Aorta (tissue), 5 donors: ENCODE measurements around the gene MAPKBP1. TPM values are rescaled to one million over a fixed set of nuclear protein-coding genes. Genes with fewer than 3 reads are reported as not detected.

Source experiments
- ATAC-seq: fragments of 200-7000 bp; cut with Tn5 transposase; one replicate; pipeline ENCODE4 v1.9.1; 2022; ENCODE audit warnings: moderate library complexity; ENCODE audit not compliant: low FRiP score
- DNase-seq, 2 donors: peaks; one replicate each; pipeline ENCODE4 v3.0.0-alpha.2; 2020
- H3K27ac ChIP-seq, 2 donors: one replicate each; pipeline ENCODE4 v1.5.1; 2013; ENCODE audit warnings: low read length in 2 of 2, mild to moderate bottlenecking in 2 of 2, moderate library complexity in 2 of 2, control low read depth in 1 of 2, inconsistent platforms in 1 of 2, low read depth in 1 of 2
- H3K27me3 ChIP-seq, 2 donors: one replicate each; pipeline ENCODE4 v1.6.1; 2013; ENCODE audit warnings: control low read depth in 1 of 2, low read length in 1 of 2, mild to moderate bottlenecking in 1 of 2, moderate library complexity in 1 of 2; ENCODE audit not compliant: insufficient read depth in 2 of 2, control insufficient read depth in 1 of 2
- H3K36me3 ChIP-seq, 2 donors: one replicate each; pipeline ENCODE4 v1.6.1; 2013; ENCODE audit warnings: control low read depth in 1 of 2, low read length in 1 of 2, mild to moderate bottlenecking in 1 of 2; ENCODE audit not compliant: insufficient read depth in 2 of 2, control insufficient read depth in 1 of 2
- H3K4me1 ChIP-seq, 2 donors: one replicate each; pipeline ENCODE4 v1.6.1; 2013; ENCODE audit warnings: low read length in 2 of 2, control low read depth in 1 of 2, mild to moderate bottlenecking in 1 of 2, moderate library complexity in 1 of 2; ENCODE audit not compliant: insufficient read depth in 2 of 2, control insufficient read depth in 1 of 2
- H3K4me3 ChIP-seq, 2 donors: one replicate each; pipeline ENCODE4 v1.5.1; 2013; ENCODE audit warnings: low read length in 2 of 2, control low read depth in 1 of 2, mild to moderate bottlenecking in 1 of 2
- H3K9me3 ChIP-seq: one replicate; pipeline ENCODE4 v1.6.1; 2013; ENCODE audit warnings: mild to moderate bottlenecking, low read length; ENCODE audit not compliant: control insufficient read depth
- WGBS, 2 donors: extraction: QIAGEN DNeasy Blood & Tissue Kit; methylation state at CpG; one replicate each; pipeline ENCODE4 v1.1.7; 2013; 5-methylcytosine and 5-hydroxymethylcytosine counted together
- intact Hi-C, 2 donors: fragments of 100-400 bp; cut with DNase I; formaldehyde crosslinking; loops; one replicate each; pipeline versions ENCODE4 v1.14.2 to v1.15.0; 2022
- polyA plus RNA-seq, 2 donors: library from polyadenylated mRNA; stranded (reverse); fragments of 200-250 nt; gene quantifications; one replicate each; pipeline ENCODE4 v1.2.3, GENCODE V29; 2013
- total RNA-seq, 2 donors: library from RNA; stranded (reverse); fragmentation: NEBNext Ultra II Directional; extraction: Animal tissue kit (Norgen Biotek cat#: 25700); gene quantifications; one replicate each; pipeline ENCODE4 v1.2.1, GENCODE V29; 2021
- donor health status: healthy with polysubstance abuse.
- donor health status: Bipolar disorder and iron deficiency.
- donor health status: DM: no; HTN: no; CAD: no.
- donor health status: DM: no; HTN: no; CAD: no.
- donor health status: DM: yes; HTN: yes; CAD: no.

Gene MAPKBP1
- total and polyA plus RNA-seq, 4 donors: 13.6 to 44.1 (median 27.6) TPM

GRCh38 chr15:41849204-41849603, 74.9 kb downstream of the MAPKBP1 start:
- DNase-seq (no peak), ATAC-seq (no peak)
- no peak overlapping the region for H3K27ac ChIP-seq
- H3K4me1 ChIP-seq: no peaks in the 10 kb centered on the region
- no peaks in the 10 kb centered on the region for H3K9me3 ChIP-seq
- H3K27me3 ChIP-seq: no peaks in the 10 kb centered on the region
- WGBS, 2 donors: 74 to 79% methylated on average over 6 of the region's 6 CpGs
- no peak overlapping the region for H3K4me3 ChIP-seq
- no peaks in the 10 kb centered on the region for H3K36me3 ChIP-seq
- intact Hi-C loops: no loop called here

GRCh38 chr15:41849861-41850260, 75.6 kb downstream of the MAPKBP1 start:
- DNase-seq (no peak), ATAC-seq (no peak)
- Histone ChIP-seq H3K9me3 (no peaks in the 10 kb centered on the region), H3K27ac (no peak overlapping the region), H3K4me3 (no peak overlapping the region), H3K27me3 (no peaks in the 10 kb centered on the region), H3K36me3 (no peaks in the 10 kb centered on the region), H3K4me1 (no peaks in the 10 kb centered on the region)
- WGBS, 2 donors: 33 to 42% methylated on average over 8 of the region's 8 CpGs
- intact Hi-C loops: no loop called here

- Histone ChIP-seq H3K4me1 (no peaks in the 10 kb centered on the region), H3K9me3 (no peaks in the 10 kb centered on the region), H3K27me3 (no peaks in the 10 kb centered on the region), H3K4me3 (no peak overlapping the region), H3K27ac (no peak overlapping the region), H3K36me3 (no peaks in the 10 kb centered on the region)
- 80 to 85% methylated on average over 16 of the region's 16 CpGs for WGBS, 2 donors
- no peak for DNase-seq
- intact Hi-C loops: no loop called here
- ATAC-seq: no peak
These were observed 76.3 kb downstream of the MAPKBP1 start for GRCh38 chr15:41850482-41851166.

GRCh38 chr15:41851167-41851523, 76.9 kb downstream of the MAPKBP1 start:
- Histone ChIP-seq H3K4me1 (no peaks in the 10 kb centered on the region), H3K27ac (no peak overlapping the region), H3K4me3 (no peak overlapping the region), H3K36me3 (no peaks in the 10 kb centered on the region), H3K27me3 (no peaks in the 10 kb centered on the region), H3K9me3 (no peaks in the 10 kb centered on the region)
- DNase-seq (no peak), ATAC-seq (no peak)
- 46 to 54% methylated on average over 11 of the region's 11 CpGs for WGBS, 2 donors
- intact Hi-C loops: no loop called here

- no peaks in the 10 kb centered on the region for H3K27me3 ChIP-seq
- H3K36me3 ChIP-seq: no peaks in the 10 kb centered on the region
- no peak for DNase-seq
- 80 to 81% methylated on average over 8 of the region's 8 CpGs for WGBS, 2 donors
- H3K4me1 ChIP-seq: no peaks in the 10 kb centered on the region
- intact Hi-C loops: no loop called here
- no peaks in the 10 kb centered on the region for H3K9me3 ChIP-seq
- no peak overlapping the region for H3K27ac ChIP-seq
- ATAC-seq: no peak
- no peak overlapping the region for H3K4me3 ChIP-seq
These were observed 77.6 kb downstream of the MAPKBP1 start for GRCh38 chr15:41851755-41852370.

- Histone ChIP-seq H3K9me3 (no peaks in the 10 kb centered on the region), H3K36me3 (no peaks in the 10 kb centered on the region), H3K27ac (no peak overlapping the region), H3K4me3 (no peak overlapping the region), H3K27me3 (no peaks in the 10 kb centered on the region), H3K4me1 (no peaks in the 10 kb centered on the region)
- intact Hi-C loops: no loop called here
- DNase-seq: no peak
- 70 to 78% methylated on average over 17 of the region's 17 CpGs for WGBS, 2 donors
- ATAC-seq: no peak
These were observed 78.7 kb downstream of the MAPKBP1 start for GRCh38 chr15:41852736-41853590.

GRCh38 chr15:41853831-41854230, 79.5 kb downstream of the MAPKBP1 start:
- no peak for DNase-seq
- H3K4me1 ChIP-seq: no peaks in the 10 kb centered on the region
- no peak overlapping the region for H3K4me3 ChIP-seq
- no peaks in the 10 kb centered on the region for H3K27me3 ChIP-seq
- 84 to 85% methylated on average over 10 of the region's 10 CpGs for WGBS, 2 donors
- H3K36me3 ChIP-seq: no peaks in the 10 kb centered on the region
- no peaks in the 10 kb centered on the region for H3K9me3 ChIP-seq
- ATAC-seq: no peak
- intact Hi-C loops: no loop called here
- H3K27ac ChIP-seq: no peak overlapping the region

GRCh38 chr15:41854443-41854842, 80.2 kb downstream of the MAPKBP1 start:
- Histone ChIP-seq H3K4me3 (no peak overlapping the region), H3K9me3 (no peaks in the 10 kb centered on the region), H3K27me3 (no peaks in the 10 kb centered on the region), H3K4me1 (no peaks in the 10 kb centered on the region), H3K36me3 (no peaks in the 10 kb centered on the region), H3K27ac (no peak overlapping the region)
- DNase-seq (no peak), ATAC-seq (no peak)
- WGBS, 2 donors: 91 to 95% methylated on average over 9 of the region's 9 CpGs
- intact Hi-C loops: no loop called here
